Body of pancreas (tissue), 4 donors: ENCODE data around the gene RBM47.

Experiments
- POLR2A ChIP-seq, 3 donors: fragments of 450-650 bp; IDR thresholded peaks; one replicate each; pipeline ENCODE4 v1.6.1; 2016; ENCODE audit warnings: antibody characterized with exemption in 3 of 3, mild to moderate bottlenecking in 2 of 3
- TF ChIP-seq, protein P1 (sequence below), 7 experiments: fragments of 450-650 bp in 4 of 7; fragments of 200-600 bp in 3 of 7; sonication (generic) in 3 of 7; IDR thresholded peaks; one replicate each; pipeline ENCODE4 v1.5.1; 2016 to 2019; ENCODE audit warnings: antibody characterized with exemption in 7 of 7

- TF ChIP-seq, protein P1, sequence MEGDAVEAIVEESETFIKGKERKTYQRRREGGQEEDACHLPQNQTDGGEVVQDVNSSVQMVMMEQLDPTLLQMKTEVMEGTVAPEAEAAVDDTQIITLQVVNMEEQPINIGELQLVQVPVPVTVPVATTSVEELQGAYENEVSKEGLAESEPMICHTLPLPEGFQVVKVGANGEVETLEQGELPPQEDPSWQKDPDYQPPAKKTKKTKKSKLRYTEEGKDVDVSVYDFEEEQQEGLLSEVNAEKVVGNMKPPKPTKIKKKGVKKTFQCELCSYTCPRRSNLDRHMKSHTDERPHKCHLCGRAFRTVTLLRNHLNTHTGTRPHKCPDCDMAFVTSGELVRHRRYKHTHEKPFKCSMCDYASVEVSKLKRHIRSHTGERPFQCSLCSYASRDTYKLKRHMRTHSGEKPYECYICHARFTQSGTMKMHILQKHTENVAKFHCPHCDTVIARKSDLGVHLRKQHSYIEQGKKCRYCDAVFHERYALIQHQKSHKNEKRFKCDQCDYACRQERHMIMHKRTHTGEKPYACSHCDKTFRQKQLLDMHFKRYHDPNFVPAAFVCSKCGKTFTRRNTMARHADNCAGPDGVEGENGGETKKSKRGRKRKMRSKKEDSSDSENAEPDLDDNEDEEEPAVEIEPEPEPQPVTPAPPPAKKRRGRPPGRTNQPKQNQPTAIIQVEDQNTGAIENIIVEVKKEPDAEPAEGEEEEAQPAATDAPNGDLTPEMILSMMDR (IDR thresholded peaks at IDR 0.05), result no peak
- no peak for TF ChIP-seq POLR2A (IDR thresholded peaks at IDR 0.05)
Measured at GRCh38 chr4:40587826-40588225, 41.8 kb downstream of the RBM47 start.
